SK-N-MC (cell line): ENCODE results near the gene CDH11.

Experiments
- EZH2 ChIP-seq: fragments of 200-600 bp; sonication (generic); IDR thresholded peaks from one replicate; pipeline ENCODE4 v1.6.1; 2017; ENCODE audit warnings: antibody characterized with exemption
- POLR2AphosphoS5 ChIP-seq: IDR thresholded peaks from 2 replicates; pipeline ENCODE4 v1.6.1; 2012; ENCODE audit warnings: mild to moderate bottlenecking, low read depth, low read length, borderline replicate concordance

- TF ChIP-seq EZH2, result no peak
- TF ChIP-seq POLR2AphosphoS5, result peak; percentile 49; the same call in 1 of the 2 replicates
Observed at GRCh38 chr16:65121870-65122723, at the start of gene CDH11.
